HG03060 (cell line): ENCODE measurements around the gene ARID5B.
"Not testable (repeated sequence)": the region's sequence is repeated elsewhere in the genome, so short reads cannot be mapped to it uniquely, and the experiment has no call there.

Experiments
- ATAC-seq: cut with Tn5 transposase; IDR thresholded peaks from one replicate; pipeline ENCODE4 v1.9.1; 2021; ENCODE audit warnings: low read depth, moderate number of reproducible peaks; ENCODE audit not compliant: unreplicated experiment

The ARID5B gene

GRCh38 chr10:61900829-61901792 is at the start of gene ARID5B:
ARID5B (plus strand) TSS chr10:61901699; CDS start chr10:61901710, 11 bp downstream.
- no peak for ATAC-seq

- ATAC-seq = no peak
Observed at GRCh38 chr10:61852261-61852660, 49.2 kb upstream of the ARID5B start.

GRCh38 chr10:61855771-61856170 is 45.7 kb upstream of the ARID5B start:
- ATAC-seq = no peak

GRCh38 chr10:61857746-61858145 is 43.8 kb upstream of the ARID5B start:
- ATAC-seq = no peak

- no peak for ATAC-seq
Observed at GRCh38 chr10:61859786-61860185, 41.7 kb upstream of the ARID5B start.

- ATAC-seq = no peak
Observed at GRCh38 chr10:61860964-61861758, 40.3 kb upstream of the ARID5B start.

GRCh38 chr10:61863981-61864380 is 37.5 kb upstream of the ARID5B start:
- no peak for ATAC-seq

DNA sequence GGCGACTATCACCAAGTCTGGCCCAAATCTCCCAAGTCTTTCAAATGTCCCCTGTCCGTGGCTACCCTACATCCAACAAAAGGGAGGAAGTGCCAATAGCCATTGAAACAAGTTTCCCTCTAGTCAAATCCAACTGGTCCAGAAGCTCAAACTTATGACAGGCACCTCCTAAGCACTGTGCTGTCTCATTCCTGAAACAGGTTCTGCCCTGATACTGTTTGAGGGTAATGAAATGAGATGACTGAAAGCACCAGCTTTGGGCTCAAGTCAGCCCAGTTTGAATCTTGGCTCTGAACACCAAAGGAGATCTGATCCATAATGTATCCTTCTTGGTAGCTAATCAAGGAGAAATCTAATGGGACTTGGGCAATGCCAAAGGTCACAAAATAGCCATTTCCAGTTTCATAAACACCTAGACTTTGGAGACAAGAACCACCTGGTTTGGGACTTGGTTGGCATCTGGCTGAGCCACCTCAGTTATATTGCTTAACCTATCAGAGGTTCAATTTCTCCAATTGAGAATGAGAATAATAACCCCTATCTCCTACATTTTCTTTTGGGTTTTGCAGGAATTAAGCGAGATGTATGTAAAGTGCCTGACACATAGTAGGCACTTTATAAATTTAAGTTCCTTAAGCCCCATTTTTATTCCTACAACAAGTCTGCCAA is 34.7 kb upstream of the ARID5B start:
- no peak for ATAC-seq

GRCh38 chr10:61867374-61867773 is 34.1 kb upstream of the ARID5B start:
- not testable (repeated sequence) for ATAC-seq

DNA sequence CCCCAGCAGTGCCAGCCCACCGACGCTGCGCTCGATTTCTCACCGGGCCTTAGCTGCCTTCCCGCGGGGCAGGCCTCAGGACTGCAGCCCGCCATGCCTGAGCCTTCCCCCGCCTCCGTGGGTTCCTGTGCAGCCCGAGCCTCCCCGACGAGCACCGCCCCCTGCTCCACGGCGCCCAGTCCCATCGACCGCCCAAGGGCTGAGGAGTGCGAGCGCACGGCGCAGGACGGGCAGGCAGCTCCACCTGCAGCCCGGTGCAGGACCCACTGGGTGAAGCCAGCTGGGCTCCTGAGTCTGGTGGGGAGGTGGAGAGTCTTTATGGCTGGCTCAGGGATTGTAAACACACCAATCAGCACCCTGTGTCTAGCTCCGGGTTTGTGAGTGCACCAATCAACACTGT is 33.7 kb upstream of the ARID5B start:
- ATAC-seq = not testable (repeated sequence)

DNA sequence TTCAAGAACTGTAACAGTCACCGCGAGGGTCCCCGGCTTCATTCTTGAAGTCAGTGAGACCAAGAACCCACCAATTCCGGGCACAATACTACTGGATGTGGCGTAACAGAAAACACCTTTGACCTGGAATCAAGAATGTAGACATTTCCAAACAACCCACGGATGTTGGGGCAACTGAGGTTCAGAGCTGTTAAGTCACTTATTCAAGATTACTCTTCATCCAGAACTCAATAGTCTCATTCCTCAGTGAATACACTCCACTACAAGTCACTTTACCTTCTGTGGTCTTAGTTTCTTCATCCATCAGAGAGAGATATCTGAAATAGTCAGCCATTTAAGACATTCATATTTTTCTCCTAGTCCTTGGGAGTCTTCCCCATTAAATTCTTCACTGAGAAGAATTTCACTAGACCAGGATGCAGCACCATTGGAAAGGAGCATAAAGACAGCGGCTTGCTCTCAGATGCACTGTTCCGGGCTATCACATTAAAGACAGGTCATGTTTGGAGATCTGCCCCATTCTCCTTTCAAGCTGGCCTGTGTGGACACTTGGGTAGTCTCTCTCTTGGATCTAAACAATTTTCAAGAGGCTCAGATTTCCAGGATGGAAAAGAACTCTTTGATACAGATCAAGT is 32.3 kb upstream of the ARID5B start:
- ATAC-seq = no peak

GRCh38 chr10:61869774-61870525 is 31.5 kb upstream of the ARID5B start:
- ATAC-seq = no peak

- ATAC-seq = no peak
Observed at GRCh38 chr10:61870526-61870895, 31.0 kb upstream of the ARID5B start.

DNA sequence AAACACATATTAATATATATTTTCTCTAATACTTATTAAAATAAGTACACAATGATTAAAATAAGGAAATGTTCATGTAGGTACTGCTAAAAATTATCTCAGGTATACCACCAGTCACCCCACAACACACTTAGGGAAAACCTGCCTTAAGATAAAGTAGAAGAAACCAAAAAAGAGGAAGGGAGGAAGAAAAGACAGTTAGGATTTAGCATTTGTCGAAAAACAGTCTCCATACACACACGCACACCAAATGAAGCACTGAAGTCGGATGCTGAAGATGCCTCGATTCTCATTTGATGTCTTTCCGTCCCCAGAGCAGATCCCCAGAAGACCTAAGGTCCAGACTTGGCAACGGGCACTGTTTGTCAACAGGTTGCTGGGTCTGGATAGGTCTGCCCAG is 30.0 kb upstream of the ARID5B start:
- ATAC-seq = no peak

GRCh38 chr10:61877887-61878739 is 23.4 kb upstream of the ARID5B start:
- no peak for ATAC-seq

GRCh38 chr10:61878740-61879068 is 22.8 kb upstream of the ARID5B start:
- no peak for ATAC-seq

DNA sequence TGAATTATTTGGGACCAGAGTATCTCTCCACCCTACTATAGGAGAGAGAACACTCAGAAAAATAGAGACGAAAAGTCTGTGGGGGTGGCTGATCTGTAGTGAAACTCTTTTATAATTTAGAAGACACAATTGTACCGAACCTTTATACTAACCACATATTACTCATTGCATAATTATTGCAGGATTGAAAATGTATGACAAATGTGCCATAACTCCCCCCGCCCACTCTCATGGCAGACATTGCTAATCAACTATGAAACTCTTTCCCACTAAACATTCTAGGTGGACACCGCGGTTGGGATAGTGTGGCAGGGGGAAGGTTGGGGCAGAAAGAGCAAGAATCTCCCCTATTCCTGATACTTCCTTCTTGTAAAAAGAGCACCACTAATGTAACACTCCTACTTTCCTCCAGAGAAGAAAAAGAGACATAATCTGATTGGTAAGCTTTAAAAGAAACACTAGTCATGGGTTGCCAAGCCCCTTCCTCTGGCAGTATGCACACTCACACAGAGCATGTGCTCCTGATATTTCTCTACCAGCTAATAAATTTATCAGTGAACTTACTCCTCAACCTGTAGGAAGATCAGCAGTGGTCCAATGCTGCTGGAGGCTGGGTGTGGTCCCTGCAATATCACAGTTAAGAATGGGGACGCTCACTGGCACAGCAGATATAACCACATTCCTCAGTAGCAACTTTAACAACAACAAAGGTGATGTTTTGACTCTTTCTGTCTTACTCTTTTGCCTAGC is 18.7 kb upstream of the ARID5B start:
- ATAC-seq = no peak

GRCh38 chr10:61883371-61884025 is 18.0 kb upstream of the ARID5B start:
- no peak for ATAC-seq
